T-cell (primary cell): ENCODE measurements around the gene RTP3. TPM values are rescaled to one million over a fixed set of nuclear protein-coding genes. Genes with fewer than 3 reads are reported as not detected.
"Not testable (repeated sequence)": the region's sequence is repeated elsewhere in the genome, so short reads cannot be mapped to it uniquely, and the experiment has no call there.

Source experiments
- ATAC-seq, 4 experiments: fragments of 200-7000 bp in 3 of 4; fragments of 150-1000 bp in 1 of 4; cut with Tn5 transposase; replicated peaks in 1 of 4; 1 replicate in 3 of 4; 2 replicates in 1 of 4; pipeline ENCODE4 v1.10.0; 2021; ENCODE audit warnings: moderate library complexity in 3 of 4, mild to moderate bottlenecking in 2 of 4, moderate number of reproducible peaks in 1 of 4
- CTCF ChIA-PET, 2 donors: fragments of 300-600 bp; sonication (Branson Sonifier 250); formaldehyde crosslinking; loops; one replicate each; lab custom pipeline; 2022; ENCODE audit warnings: antibody characterized with exemption in 2 of 2; lab: Charles Lee
- POLR2A ChIA-PET, 2 donors: fragments of 300-600 bp; sonication (Branson Sonifier 250); formaldehyde crosslinking; loops; one replicate each; lab custom pipeline; 2022; ENCODE audit warnings: antibody characterized with exemption in 2 of 2; lab: Charles Lee
- DNase-seq, 35 experiments: peaks; one replicate each; pipeline versions ENCODE4 v3.0.0 to v3.0.0-alpha.2; 2013 to 2023
- H3K27ac ChIP-seq: one replicate; pipeline ENCODE4 v1.5.1; 2013; ENCODE audit warnings: low read length
- H3K27me3 ChIP-seq, 2 experiments: replicated peaks in 1 of 2; 1 replicate in 1 of 2; 2 replicates in 1 of 2; pipeline versions ENCODE4 v1.6.1 to v1.7.0; 2013; ENCODE audit warnings: low read length in 1 of 2, mixed read lengths in 1 of 2; ENCODE audit not compliant: control insufficient read depth in 2 of 2, insufficient read depth in 2 of 2; ENCODE audit errors: extremely low read depth in 1 of 2
- H3K36me3 ChIP-seq, 2 donors: 1 replicate in 1 of 2; 2 replicates in 1 of 2; pipeline versions ENCODE4 v1.6.1 to v1.7.0; 2013; ENCODE audit warnings: low read length in 1 of 2; ENCODE audit not compliant: control insufficient read depth in 2 of 2, insufficient read depth in 1 of 2; ENCODE audit errors: extremely low read depth in 1 of 2
- H3K4me1 ChIP-seq, 2 experiments: 1 replicate in 1 of 2; 2 replicates in 1 of 2; pipeline versions ENCODE4 v1.6.1 to v1.7.0; 2013; ENCODE audit warnings: low read length in 2 of 2, mixed read lengths in 1 of 2; ENCODE audit not compliant: insufficient read depth in 2 of 2, control insufficient read depth in 1 of 2; ENCODE audit errors: extremely low read depth in 1 of 2
- H3K4me3 ChIP-seq, 2 donors: 1 replicate in 1 of 2; 2 replicates in 1 of 2; pipeline versions ENCODE4 v1.5.1 to v1.7.0; 2013; ENCODE audit warnings: mild to moderate bottlenecking in 2 of 2, low read length in 1 of 2, moderate library complexity in 1 of 2; ENCODE audit not compliant: control insufficient read depth in 1 of 2; ENCODE audit errors: extremely low read depth in 1 of 2
- H3K9me3 ChIP-seq: 2 replicates; pipeline ENCODE4 v1.7.0; 2013
- H3K27ac Mint-ChIP-seq, 2 donors: one replicate each; pipeline ENCODE4 v1.8.0; 2020 to 2021; ENCODE audit warnings: mild to moderate bottlenecking in 2 of 2, mixed read lengths in 2 of 2
- H3K27me3 Mint-ChIP-seq, 2 donors: one replicate each; pipeline ENCODE4 v1.8.0; 2021 to 2022; ENCODE audit warnings: mixed read lengths in 2 of 2
- H3K36me3 Mint-ChIP-seq: one replicate; pipeline ENCODE4 v1.8.0; 2021; ENCODE audit warnings: mixed read lengths
- H3K4me1 Mint-ChIP-seq, 3 donors: one replicate each; pipeline ENCODE4 v1.8.0; 2020 to 2022; ENCODE audit warnings: mixed read lengths in 3 of 3, mild to moderate bottlenecking in 1 of 3
- H3K4me3 Mint-ChIP-seq, 3 donors: one replicate each; pipeline ENCODE4 v1.8.0; 2020 to 2022; ENCODE audit warnings: mild to moderate bottlenecking in 3 of 3, mixed read lengths in 3 of 3, moderate library complexity in 3 of 3
- H3K9me3 Mint-ChIP-seq, 3 donors: one replicate each; pipeline ENCODE4 v1.8.0; 2020 to 2022; ENCODE audit warnings: mixed read lengths in 3 of 3
- WGBS: methylation state at CpG from one replicate; pipeline ENCODE4 v1.1.5; 2013; ENCODE audit warnings: missing lambda C conversion rate; ENCODE audit not compliant: insufficient coverage; 5-methylcytosine and 5-hydroxymethylcytosine counted together
- total RNA-seq, 35 experiments: library from RNA in 6 of 35; stranded (reverse) in 6 of 35; fragments of 120-200 nt in 1 of 35; gene quantifications; one replicate each; pipeline versions ENCODE4 v1.2.1 to v1.2.4 and lab custom pipeline; 2013 to 2026

The RTP3 gene
- total RNA-seq, 5 donors from 2014 or later (not counting 1 experiment from before 2014, with no cell fraction given), result not detected

DNA sequence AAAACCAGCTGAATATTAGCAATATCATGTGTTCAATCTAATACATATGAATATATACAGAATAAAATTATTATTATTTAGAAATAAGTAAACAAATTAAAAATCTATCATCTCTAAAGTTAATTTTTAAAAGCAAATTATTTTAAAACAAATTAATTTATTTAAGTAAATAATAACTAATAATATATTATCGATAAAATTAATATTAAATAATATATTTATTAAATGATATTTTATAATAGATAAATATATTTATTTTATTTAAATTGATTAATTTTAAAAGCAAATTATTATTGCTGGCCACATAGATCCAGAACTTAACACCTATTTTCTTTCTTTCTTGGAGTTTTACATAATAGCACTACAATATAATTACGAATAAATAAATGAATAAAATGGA is 22.2 kb downstream of the RTP3 start:
- no peak overlapping the region for H3K27ac ChIP-seq
- Mint-ChIP-seq H3K27me3 (peaks cover 0 to 2% of the 10 kb centered on the region in 2 donors), H3K36me3 (no peaks in the 10 kb centered on the region), H3K4me1 (peaks cover 0 to 4% (median 2%) of the 10 kb centered on the region in 3 donors), H3K27ac (no peak overlapping the region), H3K4me3 (no peak overlapping the region), H3K9me3 (no peaks in the 10 kb centered on the region)
- H3K9me3 ChIP-seq, result no peaks in the 10 kb centered on the region
- ATAC-seq (no peak), DNase-seq (no peak)
- no CpG with 5 or more reads among the region's 2 CpGs for WGBS
- no peaks in the 10 kb centered on the region for H3K27me3 ChIP-seq
- H3K36me3 ChIP-seq, result no peaks in the 10 kb centered on the region
- H3K4me1 ChIP-seq, result no peaks in the 10 kb centered on the region
- POLR2A ChIA-PET, result no interaction called here
- no peak overlapping the region for H3K4me3 ChIP-seq
- CTCF ChIA-PET, result no interaction called here

DNA sequence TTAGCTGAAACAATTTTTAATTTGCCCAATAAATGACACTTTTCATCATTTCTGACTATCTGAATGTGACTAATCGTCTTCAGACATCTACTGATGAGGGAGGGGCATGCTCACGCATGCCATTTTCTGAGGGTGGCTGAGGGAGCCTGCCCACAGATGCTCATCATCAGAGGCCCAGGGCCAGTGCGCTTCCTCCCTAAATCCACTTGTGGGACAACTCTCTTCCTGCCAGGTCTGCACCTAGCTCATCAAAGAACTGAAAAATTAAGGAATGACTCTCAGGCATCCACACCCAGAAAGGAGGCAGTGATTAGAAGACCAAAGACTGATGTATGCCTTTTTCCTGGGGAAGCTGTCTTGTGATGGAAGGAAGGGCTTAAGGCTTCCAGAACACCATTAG is 22.8 kb downstream of the RTP3 start:
- H3K27ac ChIP-seq, result no peak overlapping the region
- Mint-ChIP-seq H3K27ac (no peak overlapping the region), H3K36me3 (no peaks in the 10 kb centered on the region), H3K4me3 (no peak overlapping the region), H3K27me3 (peaks cover 0 to 2% of the 10 kb centered on the region in 2 donors), H3K4me1 (peaks cover 0 to 4% (median 2%) of the 10 kb centered on the region in 3 donors), H3K9me3 (no peaks in the 10 kb centered on the region)
- H3K9me3 ChIP-seq, result no peaks in the 10 kb centered on the region
- ATAC-seq, result no peak
- H3K4me3 ChIP-seq, result no peak overlapping the region
- ChIA-PET POLR2A (no interaction called here), CTCF (no interaction called here)
- H3K27me3 ChIP-seq, result no peaks in the 10 kb centered on the region
- 100% methylated on average over 2 of the region's 3 CpGs for WGBS
- no peak for DNase-seq
- no peaks in the 10 kb centered on the region for H3K4me1 ChIP-seq
- H3K36me3 ChIP-seq, result no peaks in the 10 kb centered on the region

DNA sequence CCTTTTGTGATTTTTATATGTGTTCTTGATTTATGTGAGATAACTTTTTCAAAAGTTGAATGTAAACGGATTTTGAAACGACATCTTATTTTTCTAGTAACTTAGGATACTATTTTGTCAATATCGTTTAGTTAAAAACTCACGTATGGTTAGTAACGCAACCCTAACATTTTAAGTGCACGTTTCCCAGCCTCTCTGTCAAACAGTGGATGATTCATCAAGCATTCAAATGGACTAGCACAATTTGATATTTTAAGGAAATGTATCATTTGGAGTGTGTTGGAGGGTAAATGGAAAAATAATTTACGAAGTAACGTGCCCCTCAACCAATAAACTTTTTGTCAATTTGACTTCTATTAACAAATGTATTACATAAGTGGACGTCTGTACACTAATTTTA is 23.3 kb downstream of the RTP3 start:
- Mint-ChIP-seq H3K4me1 (peaks cover 0 to 4% (median 2%) of the 10 kb centered on the region in 3 donors), H3K36me3 (no peaks in the 10 kb centered on the region), H3K27ac (no peak overlapping the region), H3K9me3 (no peaks in the 10 kb centered on the region), H3K4me3 (no peak overlapping the region), H3K27me3 (peaks cover 0 to 2% of the 10 kb centered on the region in 2 donors)
- H3K27ac ChIP-seq, result no peak overlapping the region
- CTCF ChIA-PET, result no interaction called here
- H3K4me1 ChIP-seq, result no peaks in the 10 kb centered on the region
- H3K4me3 ChIP-seq, result no peak overlapping the region
- POLR2A ChIA-PET, result no interaction called here
- WGBS, result 100% methylated on average over 2 of the region's 9 CpGs
- H3K9me3 ChIP-seq, result no peaks in the 10 kb centered on the region
- DNase-seq (no peak), ATAC-seq (no peak)
- H3K27me3 ChIP-seq, result no peaks in the 10 kb centered on the region
- no peaks in the 10 kb centered on the region for H3K36me3 ChIP-seq

GRCh38 chr3:46522201-46522600 is 24.4 kb downstream of the RTP3 start:
- DNase-seq, H3K9me3 Mint-ChIP-seq, H3K4me3 ChIP-seq, CTCF ChIA-PET, H3K27me3 ChIP-seq, H3K4me1 ChIP-seq, H3K36me3 ChIP-seq, H3K27ac Mint-ChIP-seq, H3K36me3 Mint-ChIP-seq, ATAC-seq, H3K27me3 Mint-ChIP-seq, H3K4me3 Mint-ChIP-seq, H3K9me3 ChIP-seq, H3K4me1 Mint-ChIP-seq, H3K27ac ChIP-seq: not testable (repeated sequence)
- POLR2A ChIA-PET, result interaction anchor here in 1 of 2 donors (0.6 kb wide), 1 partner anchor 1434 kb away, joined by 3 read pairs; no protein-coding TSS in a partner anchor
- no CpG with 5 or more reads among the region's 4 CpGs for WGBS

- Histone ChIP-seq H3K4me1 (no peaks in the 10 kb centered on the region), H3K9me3 (no peaks in the 10 kb centered on the region), H3K27ac (no peak overlapping the region), H3K27me3 (no peaks in the 10 kb centered on the region), H3K4me3 (no peak overlapping the region), H3K36me3 (no peaks in the 10 kb centered on the region)
- Mint-ChIP-seq H3K9me3 (no peaks in the 10 kb centered on the region), H3K27me3 (peaks cover 0 to 2% of the 10 kb centered on the region in 2 donors), H3K4me1 (no peaks in the 10 kb centered on the region), H3K36me3 (no peaks in the 10 kb centered on the region), H3K27ac (no peak overlapping the region), H3K4me3 (no peak overlapping the region)
- ChIA-PET POLR2A (interaction anchor here in 1 of 2 donors (0.6 kb wide), 1 partner anchor 39 kb away, joined by 3 read pairs; no protein-coding TSS in a partner anchor), CTCF (no interaction called here)
- ATAC-seq, result no peak
- WGBS, result no CpG with 5 or more reads among the region's 2 CpGs
- DNase-seq, result no peak
Measured at GRCh38 chr3:46523556-46523955, 25.8 kb downstream of the RTP3 start.

DNA sequence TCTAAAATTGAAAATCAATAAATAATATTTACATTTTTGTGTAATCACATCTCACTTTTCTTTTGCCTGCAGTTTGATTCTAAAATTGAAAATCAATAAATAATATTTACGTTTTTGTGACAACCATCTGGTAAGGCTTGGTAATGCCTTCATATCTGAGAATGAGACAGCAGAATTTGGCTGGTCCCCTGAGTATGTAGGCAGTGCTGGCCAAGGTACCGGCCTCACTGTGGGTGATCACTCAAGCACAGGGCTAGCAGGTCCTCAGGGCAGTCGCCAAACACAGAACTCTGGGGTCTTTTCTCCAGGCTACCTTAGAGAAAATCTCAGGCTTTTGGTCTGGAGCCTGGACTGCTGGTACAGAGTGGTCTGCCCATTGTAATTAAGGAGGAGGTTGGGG is 26.2 kb downstream of the RTP3 start:
- no peak overlapping the region for H3K4me3 ChIP-seq
- H3K27ac ChIP-seq, result no peak overlapping the region
- no peak overlapping the region for H3K27ac Mint-ChIP-seq
- H3K4me3 Mint-ChIP-seq, result no peak overlapping the region
- no peaks in the 10 kb centered on the region for H3K9me3 ChIP-seq
- no peaks in the 10 kb centered on the region for H3K9me3 Mint-ChIP-seq
- peaks cover 0 to 2% of the 10 kb centered on the region in 2 donors for H3K27me3 Mint-ChIP-seq
- no peak for DNase-seq
- H3K4me1 Mint-ChIP-seq, result no peaks in the 10 kb centered on the region
- H3K36me3 ChIP-seq, result no peaks in the 10 kb centered on the region
- WGBS, result 94% methylated on average over 2 of the region's 3 CpGs
- H3K4me1 ChIP-seq, result no peaks in the 10 kb centered on the region
- H3K36me3 Mint-ChIP-seq, result no peaks in the 10 kb centered on the region
- ChIA-PET CTCF (no interaction called here), POLR2A (interaction anchor here in 1 of 2 donors (0.6 kb wide), 1 partner anchor 39 kb away, joined by 3 read pairs; no protein-coding TSS in a partner anchor)
- ATAC-seq, result no peak
- H3K27me3 ChIP-seq, result no peaks in the 10 kb centered on the region

- Histone ChIP-seq H3K4me1 (no peaks in the 10 kb centered on the region), H3K36me3 (no peaks in the 10 kb centered on the region), H3K27ac (no peak overlapping the region), H3K27me3 (no peaks in the 10 kb centered on the region), H3K9me3 (no peaks in the 10 kb centered on the region), H3K4me3 (no peak overlapping the region)
- no CpG with 5 or more reads among the region's 3 CpGs for WGBS
- no peak overlapping the region for H3K27ac Mint-ChIP-seq
- H3K27me3 Mint-ChIP-seq, result no peaks in the 10 kb centered on the region
- no peaks in the 10 kb centered on the region for H3K9me3 Mint-ChIP-seq
- H3K36me3 Mint-ChIP-seq, result no peaks in the 10 kb centered on the region
- H3K4me3 Mint-ChIP-seq, result no peak overlapping the region
- CTCF ChIA-PET, result no interaction called here
- POLR2A ChIA-PET, result no interaction called here
- no peak for DNase-seq
- H3K4me1 Mint-ChIP-seq, result no peaks in the 10 kb centered on the region
- ATAC-seq, result no peak
Measured at GRCh38 chr3:46524832-46525231, 27.1 kb downstream of the RTP3 start.
